MM.1S (cell line): Measurements from ENCODE around the gene CRY2.

Source experiments
- CTCF ChIP-seq: fragments of 300-600 bp; sonication (generic); IDR thresholded peaks from 2 replicates; pipeline ENCODE4 v1.5.1; 2016; ENCODE audit warnings: antibody characterized with exemption, low read length, mixed read lengths
- EZH2 ChIP-seq: fragments of 300-600 bp; sonication (generic); optimal IDR thresholded peaks from 2 replicates; pipeline ENCODE3; 2017; ENCODE audit warnings: low read depth, mild to moderate bottlenecking, antibody characterized with exemption, low read length, mixed read lengths

- TF ChIP-seq CTCF (no peak), EZH2 (no peak)
Measured at GRCh38 chr11:45877845-45878244, 30.6 kb downstream of the CRY2 start.
